NT2/D1 (cell line): ENCODE results near the gene CERS3.

Source experiments
- YY1 ChIP-seq: IDR thresholded peaks from 2 replicates; pipeline ENCODE4 v1.6.1; 2011; ENCODE audit not compliant: insufficient read length, insufficient read depth
- ZNF274 ChIP-seq: IDR thresholded peaks from 2 replicates; pipeline ENCODE4 v1.6.1; 2011; ENCODE audit warnings: mild to moderate bottlenecking, low read depth, low read length

DNA sequence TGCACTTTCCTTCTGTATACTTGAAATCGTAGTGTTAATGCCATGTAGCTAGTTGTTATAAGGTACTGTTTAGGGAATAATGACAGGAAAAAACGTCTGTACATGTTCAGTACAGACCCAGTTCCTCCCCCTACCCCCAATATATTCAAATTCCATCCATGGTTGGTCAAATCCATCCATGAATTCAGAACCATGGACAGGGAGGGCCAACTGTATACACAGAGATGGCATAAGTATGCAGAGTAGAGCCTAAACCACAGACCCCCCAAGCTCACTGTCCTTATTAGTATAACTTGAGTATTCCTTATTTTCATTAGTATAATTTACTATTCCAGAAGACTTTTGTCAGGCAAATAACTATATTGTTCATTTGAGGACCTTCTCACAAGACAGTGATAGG, 135.7 kb downstream of the CERS3 start:
- TF ChIP-seq YY1, result no peak
- TF ChIP-seq ZNF274, result no peak
